Heart right ventricle (tissue), 16 donors: ENCODE data around the gene SSNA1. TPM values are rescaled to one million over a fixed set of nuclear protein-coding genes. Genes with fewer than 3 reads are reported as not detected.

Experiments used
- ATAC-seq, 8 donors: fragments of 200-7000 bp; cut with Tn5 transposase; one replicate each; pipeline ENCODE4 v1.9.1; 2020; ENCODE audit warnings: mild to moderate bottlenecking in 8 of 8, moderate library complexity in 8 of 8, moderate number of reproducible peaks in 1 of 8
- DNase-seq, 2 donors: peaks; one replicate each; pipeline ENCODE4 v3.0.0-alpha.2; 2020
- H3K27ac ChIP-seq, 10 donors: fragments of 200-600 bp; sonication (generic) in 2 of 10; one replicate each; pipeline versions ENCODE4 v1.5.0 to v1.8.0; 2020 to 2022; ENCODE audit warnings: mild to moderate bottlenecking in 3 of 10
- H3K27me3 ChIP-seq, 7 donors: fragments of 200-600 bp; one replicate each; pipeline ENCODE4 v1.8.0; 2021 to 2022; ENCODE audit warnings: mild to moderate bottlenecking in 2 of 7
- H3K36me3 ChIP-seq, 9 donors: fragments of 200-600 bp; sonication (generic) in 1 of 9; one replicate each; pipeline versions ENCODE4 v1.5.0 to v1.8.0; 2020 to 2022; ENCODE audit warnings: mild to moderate bottlenecking in 2 of 9
- H3K4me1 ChIP-seq, 9 donors: fragments of 200-600 bp; sonication (generic) in 1 of 9; one replicate each; pipeline versions ENCODE4 v1.5.0 to v1.8.0; 2020 to 2022; ENCODE audit warnings: mild to moderate bottlenecking in 4 of 9
- H3K4me3 ChIP-seq, 10 donors: fragments of 200-600 bp; sonication (generic) in 2 of 10; one replicate each; pipeline versions ENCODE4 v1.5.0 to v1.8.0; 2020 to 2022; ENCODE audit warnings: mild to moderate bottlenecking in 7 of 10, moderate library complexity in 2 of 10
- H3K9me3 ChIP-seq, 11 donors: fragments of 200-600 bp in 10 of 11; sonication (generic) in 2 of 11; one replicate each; pipeline versions ENCODE4 v1.5.0 to v1.8.0; 2013 to 2022; ENCODE audit warnings: mild to moderate bottlenecking in 2 of 11, control low read depth in 1 of 11, moderate library complexity in 1 of 11
- WGBS, 2 donors: extraction: QIAGEN DNeasy Blood & Tissue Kit; methylation state at CpG; one replicate each; pipeline ENCODE4 v1.1.7; 2013; ENCODE audit warnings: inconsistent platforms in 1 of 2; 5-methylcytosine and 5-hydroxymethylcytosine counted together
- intact Hi-C, 10 donors: fragments of 100-400 bp; cut with DNase I; formaldehyde crosslinking; loops; one replicate each; pipeline versions ENCODE4 v1.11.1 to v1.14.2; 2022
- polyA plus RNA-seq, 2 donors: library from polyadenylated mRNA; stranded (reverse); fragments of 200-250 nt; gene quantifications; one replicate each; pipeline ENCODE4 v1.2.3, GENCODE V29; 2013
- total RNA-seq, 10 donors: library from RNA; stranded (reverse); fragmentation: NEBNext Ultra II Directional in 3 of 10; extraction: Animal tissue kit (Norgen Biotek cat#: 25700) in 3 of 10; gene quantifications; one replicate each; pipeline versions ENCODE4 v1.2.1 to v1.2.4, GENCODE V29; 2021 to 2023
- TF ChIP-seq, protein P1 (sequence below), 9 donors: fragments of 200-600 bp; sonication (generic) in 2 of 9; IDR thresholded peaks; one replicate each; pipeline versions ENCODE4 v1.5.0 to v1.8.0; 2021 to 2022; ENCODE audit warnings: antibody characterized with exemption in 9 of 9, mild to moderate bottlenecking in 5 of 9, moderate library complexity in 1 of 9
- donor health status: Arrhythmogenic right ventricular cardiomyopathy.
- donor health status: ischemic (EF 13 %, LVEDD 7.1; RV severe dilation, severe dysfunction).
- donor health status: healthy with polysubstance abuse.
- donor health status: DM: no; HTN: yes; CAD: no.
- donor health status: DM: no; HTN: no; CAD: no.
- donor health status: ischemic (EF 25% LVEDD 6.9; RV normal size, moderate dysfunction).
- donor health status: ischemic (EF 25% LVEDD 5.7; RV mildly dilated, moderate dysfunction).
- donor health status: healthy.
- donor health status: DM: yes; HTN: yes; CAD: no.
- donor health status: Ischemic cardiomyopathy.
- donor health status: ischemic (EF 35%, LVEDD 5.7; RV mildly dilated, moderate dysfunction).
- donor health status: nonischemic (EF 11% LVEDD 7.7; RV severe dilation, severe dysfunction).
- donor health status: DM: yes; HTN: yes; CAD: no.
- donor health status: PGD.
- donor health status: ischemic (EF 29% LVEDD 5.4; RV normal size, mild dysfunction).
- donor health status: nonischemic (EF 23%, LVEDD 6.1; RV moderate dilation, normal function).

SSNA1 gene
- total and polyA plus RNA-seq, 12 donors: 47.3 to 168 (median 57.6) TPM

DNA sequence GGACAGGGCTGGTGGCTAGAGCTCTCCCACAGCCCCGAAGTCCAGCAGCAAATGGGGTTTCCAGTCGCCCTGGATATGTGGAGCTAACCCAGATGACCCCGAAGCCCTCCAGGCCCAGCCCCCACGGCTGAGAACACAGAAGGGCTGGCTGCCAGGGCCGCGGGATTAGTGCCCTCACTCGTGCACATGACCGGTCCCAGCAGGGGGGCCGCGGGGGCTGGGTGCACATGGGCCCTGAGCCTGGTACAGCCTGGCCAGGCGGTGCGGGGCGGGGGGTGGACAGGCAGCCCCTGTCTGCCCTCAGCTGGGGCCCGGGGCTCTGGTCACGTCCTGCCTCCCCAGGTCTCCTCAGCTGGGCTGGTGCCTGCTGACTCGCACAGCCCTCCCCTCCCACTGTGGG lies 5.9 kb downstream of the SSNA1 start:
- H3K27me3 ChIP-seq: no peaks in the 10 kb centered on the region
- intact Hi-C loops: loop anchor here in 1 of 10 donors (5.0 kb wide), 1 partner anchor 33 kb away; the partner anchor contains the start of genes CYSRT1 and RNF224
- peak; percentile 54 to 89 (median 74) for ATAC-seq
- TF ChIP-seq, protein P1, sequence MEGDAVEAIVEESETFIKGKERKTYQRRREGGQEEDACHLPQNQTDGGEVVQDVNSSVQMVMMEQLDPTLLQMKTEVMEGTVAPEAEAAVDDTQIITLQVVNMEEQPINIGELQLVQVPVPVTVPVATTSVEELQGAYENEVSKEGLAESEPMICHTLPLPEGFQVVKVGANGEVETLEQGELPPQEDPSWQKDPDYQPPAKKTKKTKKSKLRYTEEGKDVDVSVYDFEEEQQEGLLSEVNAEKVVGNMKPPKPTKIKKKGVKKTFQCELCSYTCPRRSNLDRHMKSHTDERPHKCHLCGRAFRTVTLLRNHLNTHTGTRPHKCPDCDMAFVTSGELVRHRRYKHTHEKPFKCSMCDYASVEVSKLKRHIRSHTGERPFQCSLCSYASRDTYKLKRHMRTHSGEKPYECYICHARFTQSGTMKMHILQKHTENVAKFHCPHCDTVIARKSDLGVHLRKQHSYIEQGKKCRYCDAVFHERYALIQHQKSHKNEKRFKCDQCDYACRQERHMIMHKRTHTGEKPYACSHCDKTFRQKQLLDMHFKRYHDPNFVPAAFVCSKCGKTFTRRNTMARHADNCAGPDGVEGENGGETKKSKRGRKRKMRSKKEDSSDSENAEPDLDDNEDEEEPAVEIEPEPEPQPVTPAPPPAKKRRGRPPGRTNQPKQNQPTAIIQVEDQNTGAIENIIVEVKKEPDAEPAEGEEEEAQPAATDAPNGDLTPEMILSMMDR (IDR thresholded peaks at IDR 0.05): no peak
- peak overlapping the region in 9 of 10 donors; percentile 9 to 83 (median 74) for H3K27ac ChIP-seq
- H3K9me3 ChIP-seq: no peaks in the 10 kb centered on the region
- H3K4me3 ChIP-seq: peak overlapping the region in 6 of 10 donors; percentile 5 to 30 (median 17)
- peaks cover 34 to 88% (median 62%) of the 10 kb centered on the region in 9 donors for H3K4me1 ChIP-seq
- 43 to 56% methylated on average over 15 to 16 of the region's 16 CpGs for WGBS, 2 donors
- peak; percentile 77 to 78 for DNase-seq
- peaks cover 0 to 30% (median 16%) of the 10 kb centered on the region in 9 donors for H3K36me3 ChIP-seq

DNA sequence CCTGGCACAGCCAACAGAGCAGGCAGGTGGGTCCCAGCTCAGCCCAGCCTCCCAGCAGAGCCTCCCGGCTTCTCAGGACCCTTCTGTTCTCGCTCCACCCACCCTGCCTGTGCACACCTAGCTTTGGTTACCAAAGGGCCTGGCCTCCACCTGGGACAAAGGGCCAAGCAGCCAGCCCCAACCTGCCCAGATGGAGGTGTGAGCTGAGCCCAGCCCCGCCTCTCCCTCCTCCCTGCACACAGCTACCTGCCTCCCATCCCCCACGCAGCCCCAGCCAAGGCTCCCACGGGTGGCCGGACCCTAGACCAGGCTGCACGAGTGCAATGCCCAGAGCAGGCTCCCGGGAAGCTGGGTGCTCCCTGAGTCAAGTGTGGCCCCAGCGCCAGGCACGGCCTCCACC lies 6.4 kb downstream of the SSNA1 start:
- H3K27me3 ChIP-seq: no peaks in the 10 kb centered on the region
- peak overlapping the region in 8 of 10 donors; percentile 51 to 83 (median 74) for H3K27ac ChIP-seq
- H3K4me1 ChIP-seq: peaks cover 34 to 88% (median 61%) of the 10 kb centered on the region in 9 donors
- TF ChIP-seq, protein P1 (IDR thresholded peaks at IDR 0.05): no peak
- peak overlapping the region in 5 of 10 donors; percentile 5 to 30 (median 18) for H3K4me3 ChIP-seq
- H3K9me3 ChIP-seq: no peaks in the 10 kb centered on the region
- ATAC-seq (no peak), DNase-seq (no peak)
- H3K36me3 ChIP-seq: peaks cover 0 to 27% (median 13%) of the 10 kb centered on the region in 9 donors
- 75 to 77% methylated on average over 10 of the region's 10 CpGs for WGBS, 2 donors
- intact Hi-C loops: loop anchor here in 2 of 10 donors (5.0 kb wide), 2 partner anchors 32 to 537 kb away; partner anchors contain the start of genes CYSRT1 (in 1 of the 2) and RNF224 (in 1 of the 2)

- intact Hi-C loops: loop anchor here in 1 of 10 donors (5.0 kb wide), 1 partner anchor 537 kb away; no protein-coding TSS in a partner anchor
- no peaks in the 10 kb centered on the region for H3K9me3 ChIP-seq
- H3K27ac ChIP-seq: peak overlapping the region in 3 of 10 donors; percentile 3 to 69 (median 51)
- H3K27me3 ChIP-seq: no peaks in the 10 kb centered on the region
- peaks cover 27 to 81% (median 53%) of the 10 kb centered on the region in 9 donors for H3K4me1 ChIP-seq
- ATAC-seq: no peak
- TF ChIP-seq, protein P1 (IDR thresholded peaks at IDR 0.05): no peak
- WGBS, 2 donors: 68% methylated on average over 19 to 21 of the region's 21 CpGs
- H3K36me3 ChIP-seq: peaks cover 0 to 20% (median 10%) of the 10 kb centered on the region in 9 donors
- DNase-seq: no peak
- no peak overlapping the region for H3K4me3 ChIP-seq
Measured at GRCh38 chr9:137195525-137196220, 7.2 kb downstream of the SSNA1 start.

DNA sequence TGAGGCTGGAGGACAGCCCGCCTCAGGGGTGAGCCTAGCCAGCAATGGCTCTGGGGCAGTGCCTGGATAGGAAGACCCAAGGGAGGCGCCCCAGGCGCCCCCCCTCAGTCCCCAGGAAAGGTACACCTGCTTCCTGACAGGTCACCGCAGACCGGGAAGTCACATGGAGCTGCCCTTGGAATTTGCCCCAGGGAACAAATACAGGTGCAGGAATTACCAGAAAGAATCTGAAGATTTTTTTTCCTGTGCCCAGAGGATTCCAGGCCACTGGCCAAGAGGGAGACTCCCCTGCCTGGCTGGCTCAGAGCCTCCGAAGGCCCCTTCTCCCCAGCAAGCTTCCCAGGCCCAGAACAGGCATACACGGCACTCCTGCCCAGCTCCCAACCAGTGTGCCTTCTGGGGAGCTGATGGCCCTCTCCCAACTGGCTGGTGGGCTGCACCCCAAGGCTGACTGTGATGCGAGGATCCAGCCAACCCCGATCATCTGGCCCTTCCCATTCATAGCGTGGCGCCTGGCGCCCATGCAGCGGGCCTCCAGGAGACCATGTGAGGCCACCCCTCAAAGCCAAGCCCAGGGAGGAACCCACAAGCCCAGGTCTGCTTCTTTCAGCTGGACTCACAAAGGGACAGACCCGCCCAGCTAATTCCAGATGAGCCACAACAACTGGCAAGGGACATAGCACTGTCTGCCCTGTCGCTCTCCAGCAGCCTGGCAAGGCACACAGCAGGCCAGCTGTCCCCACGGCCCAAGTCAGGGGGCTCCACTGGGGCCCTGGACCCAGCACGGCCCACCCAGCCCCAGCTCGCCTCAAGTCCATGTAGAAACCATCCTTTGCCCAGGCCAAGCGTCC lies 9.8 kb downstream of the SSNA1 start:
- Histone ChIP-seq H3K27ac (peak overlapping the region in 4 of 10 donors; percentile 1 to 69 (median 23)), H3K4me1 (peaks cover 42 to 90% (median 66%) of the 10 kb centered on the region in 9 donors), H3K9me3 (no peaks in the 10 kb centered on the region), H3K27me3 (no peaks in the 10 kb centered on the region), H3K4me3 (peak overlapping the region in 7 of 10 donors; percentile 44 to 84 (median 71)), H3K36me3 (no peaks in the 10 kb centered on the region)
- DNase-seq (no peak), ATAC-seq (no peak)
- TF ChIP-seq, protein P1 (IDR thresholded peaks at IDR 0.05): no peak
- intact Hi-C loops: loop anchor here in 1 of 10 donors (5.0 kb wide), 1 partner anchor 534 kb away; no protein-coding TSS in a partner anchor
- WGBS, 2 donors: 71 to 75% methylated on average over 19 of the region's 19 CpGs
